Thyroid gland (tissue), 4 donors: ENCODE data around the gene VKORC1L1.
"Not testable (repeated sequence)": the region's sequence is repeated elsewhere in the genome, so short reads cannot be mapped to it uniquely, and the experiment has no call there.

Experiments used
- POLR2A ChIP-seq, 2 donors: fragments of 450-650 bp; IDR thresholded peaks; one replicate each; pipeline ENCODE4 v1.6.1; 2017; ENCODE audit warnings: antibody characterized with exemption in 2 of 2, mild to moderate bottlenecking in 2 of 2, moderate library complexity in 1 of 2
- TF ChIP-seq, protein P1 (sequence below), 6 experiments: fragments of 200-600 bp in 3 of 6; fragments of 450-650 bp in 3 of 6; sonication (generic) in 3 of 6; IDR thresholded peaks; one replicate each; pipeline ENCODE4 v1.5.1; 2016 to 2019; ENCODE audit warnings: antibody characterized with exemption in 6 of 6, mild to moderate bottlenecking in 2 of 6, inconsistent platforms in 1 of 6, moderate library complexity in 1 of 6

DNA sequence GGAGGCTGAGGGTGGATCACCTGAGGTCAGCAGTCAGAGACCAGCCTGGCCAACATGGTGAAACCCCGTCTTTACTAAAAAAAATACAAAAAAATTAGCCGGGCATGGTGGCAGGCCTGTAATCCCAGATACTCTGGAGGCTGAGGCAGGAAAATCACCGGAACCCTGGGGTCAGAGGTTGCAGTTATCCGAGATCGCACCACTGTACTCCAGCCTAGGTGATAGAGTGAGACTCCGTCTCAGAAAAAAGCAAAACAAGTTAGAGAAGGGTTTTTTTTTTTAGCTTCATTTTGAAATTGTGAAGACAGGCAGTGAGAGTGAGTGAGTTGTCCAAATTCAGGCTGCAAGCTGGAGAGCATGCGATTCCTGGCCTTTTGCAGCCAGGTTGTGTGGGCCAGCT lies 19.0 kb upstream of the VKORC1L1 start:
- TF ChIP-seq, protein P1, sequence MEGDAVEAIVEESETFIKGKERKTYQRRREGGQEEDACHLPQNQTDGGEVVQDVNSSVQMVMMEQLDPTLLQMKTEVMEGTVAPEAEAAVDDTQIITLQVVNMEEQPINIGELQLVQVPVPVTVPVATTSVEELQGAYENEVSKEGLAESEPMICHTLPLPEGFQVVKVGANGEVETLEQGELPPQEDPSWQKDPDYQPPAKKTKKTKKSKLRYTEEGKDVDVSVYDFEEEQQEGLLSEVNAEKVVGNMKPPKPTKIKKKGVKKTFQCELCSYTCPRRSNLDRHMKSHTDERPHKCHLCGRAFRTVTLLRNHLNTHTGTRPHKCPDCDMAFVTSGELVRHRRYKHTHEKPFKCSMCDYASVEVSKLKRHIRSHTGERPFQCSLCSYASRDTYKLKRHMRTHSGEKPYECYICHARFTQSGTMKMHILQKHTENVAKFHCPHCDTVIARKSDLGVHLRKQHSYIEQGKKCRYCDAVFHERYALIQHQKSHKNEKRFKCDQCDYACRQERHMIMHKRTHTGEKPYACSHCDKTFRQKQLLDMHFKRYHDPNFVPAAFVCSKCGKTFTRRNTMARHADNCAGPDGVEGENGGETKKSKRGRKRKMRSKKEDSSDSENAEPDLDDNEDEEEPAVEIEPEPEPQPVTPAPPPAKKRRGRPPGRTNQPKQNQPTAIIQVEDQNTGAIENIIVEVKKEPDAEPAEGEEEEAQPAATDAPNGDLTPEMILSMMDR (IDR thresholded peaks at IDR 0.05): not testable (repeated sequence)
- TF ChIP-seq POLR2A (IDR thresholded peaks at IDR 0.05): not testable (repeated sequence)
